Spinal cord (tissue), 10 donors: ENCODE data around the gene TUBB3. TPM values are rescaled to one million over a fixed set of nuclear protein-coding genes. Genes with fewer than 3 reads are reported as not detected.

Source experiments
- DNase-seq, 6 donors: peaks; one replicate each; pipeline versions ENCODE4 v3.0.0 to v3.0.0-alpha.2; 2013 to 2015; ENCODE audit warnings: low spot score in 6 of 6, low read depth in 4 of 6
- H3K27ac ChIP-seq: one replicate; pipeline ENCODE4 v1.5.1; 2013; ENCODE audit warnings: low read depth, low read length, control low read depth
- H3K27me3 ChIP-seq: one replicate; pipeline ENCODE4 v1.6.1; 2013; ENCODE audit warnings: low read length; ENCODE audit not compliant: control insufficient read depth, insufficient read depth
- H3K36me3 ChIP-seq: one replicate; pipeline ENCODE4 v1.6.1; 2013; ENCODE audit warnings: low read length; ENCODE audit not compliant: control insufficient read depth, insufficient read depth
- H3K4me1 ChIP-seq: one replicate; pipeline ENCODE4 v1.6.1; 2013; ENCODE audit warnings: low read length; ENCODE audit not compliant: control insufficient read depth, insufficient read depth
- H3K4me3 ChIP-seq: one replicate; pipeline ENCODE4 v1.5.1; 2013; ENCODE audit warnings: low read depth, low read length, control low read depth
- H3K9me3 ChIP-seq: one replicate; pipeline ENCODE4 v1.6.1; 2013; ENCODE audit warnings: low read length; ENCODE audit not compliant: control insufficient read depth, insufficient read depth
- WGBS: methylation state at CpG from one replicate; pipeline ENCODE4 v1.1.5; 2013; ENCODE audit warnings: missing lambda C conversion rate; ENCODE audit not compliant: insufficient coverage; 5-methylcytosine and 5-hydroxymethylcytosine counted together
- polyA plus RNA-seq, 2 donors: library from polyadenylated mRNA; unstranded; fragments of 120-200 nt; gene quantifications; one replicate each; pipeline ENCODE4 v1.2.1, GENCODE V29; 2013; ENCODE audit not compliant: insufficient read length in 2 of 2
- total RNA-seq, 2 donors: library from RNA; depleted of rRNA in 1 of 2; stranded (reverse); fragments of 120-200 nt in 1 of 2; fragments of >200 nt in 1 of 2; gene quantifications; one replicate each; pipeline versions ENCODE4 v1.2.3 to v1.2.4, GENCODE V29; 2013 to 2014
- donor health status: healthy.

The TUBB3 gene
- total and polyA plus RNA-seq, 4 donors, result 309 to 1,105 (median 842) TPM

DNA sequence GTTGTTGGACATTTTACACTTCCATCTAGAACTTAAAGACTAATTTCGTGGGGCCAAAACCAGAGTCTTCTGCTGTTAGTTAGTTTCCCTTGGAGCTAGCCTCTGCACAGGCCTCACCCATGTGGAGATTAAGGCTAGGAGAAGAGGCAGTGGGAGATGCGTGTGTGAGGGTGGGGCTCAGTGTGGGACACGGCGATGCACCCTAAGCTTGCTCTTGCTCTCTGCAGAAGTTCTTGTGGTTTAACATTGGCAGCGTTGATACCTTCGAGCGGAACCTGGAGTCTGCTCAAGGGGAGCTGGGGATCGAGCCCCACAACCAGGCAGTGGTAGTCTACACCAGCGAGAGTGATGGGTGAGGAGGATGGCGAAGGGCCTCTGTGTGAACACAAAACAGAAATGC is 62.1 kb downstream of the TUBB3 start:
- Histone ChIP-seq H3K36me3 (peaks cover 79% of the 10 kb centered on the region), H3K4me3 (no peak overlapping the region), H3K27me3 (no peaks in the 10 kb centered on the region), H3K4me1 (no peaks in the 10 kb centered on the region), H3K27ac (no peak overlapping the region), H3K9me3 (no peaks in the 10 kb centered on the region)
- whole genome bisulfite sequencing, result 92% methylated on average over 7 of the region's 10 CpGs
- no peak for DNase-seq

Other genes starting within 250 kb of the TUBB3 start
- 10 to 100 TPM; 34.7 to 64.1 TPM for gene CDK10, start 236.7 kb upstream of the TUBB3 start, total RNA-seq
- gene CDK10, start 236.7 kb upstream of the TUBB3 start, polyA plus RNA-seq, result 100 to 1,000 TPM; 101 to 115 TPM
- gene SPATA2L, start 221.6 kb upstream of the TUBB3 start, total RNA-seq, result 1 to 10 TPM; 8.7 to 9.7 TPM
- gene SPATA2L, start 221.6 kb upstream of the TUBB3 start, polyA plus RNA-seq, result 10 to 100 TPM; 14.0 to 15.3 TPM
- gene VPS9D1, start 202.4 kb upstream of the TUBB3 start, total RNA-seq, result 10 to 100 TPM in 1 of 2 donors, 1 to 10 TPM in 1; 9.4 to 13.4 TPM
- gene VPS9D1, start 202.4 kb upstream of the TUBB3 start, polyA plus RNA-seq, result 10 to 100 TPM; 39.5 to 49.7 TPM
- 10 to 100 TPM; 24.4 to 35.3 TPM for gene ZNF276, start 201.8 kb upstream of the TUBB3 start, total RNA-seq
- gene ZNF276, start 201.8 kb upstream of the TUBB3 start, polyA plus RNA-seq, result 10 to 100 TPM; 48.7 to 61.3 TPM
- gene FANCA, start 106.7 kb upstream of the TUBB3 start, total RNA-seq, result 10 to 100 TPM in 1 of 2 donors, 1 to 10 TPM in 1; 9.3 to 11.5 TPM
- 10 to 100 TPM; 17.0 to 32.5 TPM for gene FANCA, start 106.7 kb upstream of the TUBB3 start, polyA plus RNA-seq
- gene SPIRE2, start 94.9 kb upstream of the TUBB3 start, total RNA-seq, result 10 to 100 TPM; 12.3 to 14.1 TPM
- gene SPIRE2, start 94.9 kb upstream of the TUBB3 start, polyA plus RNA-seq, result 10 to 100 TPM; 40.3 to 51.3 TPM
- gene TCF25, start 49.8 kb upstream of the TUBB3 start, total RNA-seq, result 100 to 1,000 TPM; 114 to 169 TPM
- 100 to 1,000 TPM; 181 to 240 TPM for gene TCF25, start 49.8 kb upstream of the TUBB3 start, polyA plus RNA-seq
- gene MC1R, start 4.5 kb upstream of the TUBB3 start, total RNA-seq, result 1 to 10 TPM; 2.2 to 3.4 TPM
- 10 to 100 TPM in 1 of 2 donors, 1 to 10 TPM in 1; 6.3 to 13.3 TPM for gene MC1R, start 4.5 kb upstream of the TUBB3 start, polyA plus RNA-seq
- gene DEF8, start 25.4 kb downstream of the TUBB3 start, total RNA-seq, result 10 to 100 TPM; 65.6 to 69.2 TPM
- 100 to 1,000 TPM; 104 to 125 TPM for gene DEF8, start 25.4 kb downstream of the TUBB3 start, polyA plus RNA-seq
- 1 to 10 TPM; 6.0 to 9.6 TPM for gene DBNDD1, start 96.1 kb downstream of the TUBB3 start, total RNA-seq
- 10 to 100 TPM; 49.9 to 59.5 TPM for gene DBNDD1, start 96.1 kb downstream of the TUBB3 start, polyA plus RNA-seq
- gene PRDM7, start 154.0 kb downstream of the TUBB3 start, total RNA-seq, result not detected
- under 1 TPM in 1 of 2 donors, not detected in 1; 0.54 TPM for gene PRDM7, start 154.0 kb downstream of the TUBB3 start, polyA plus RNA-seq